GM21515 (cell line): ENCODE results near the gene LTF.
"Not testable (repeated sequence)": the region's sequence is repeated elsewhere in the genome, so short reads cannot be mapped to it uniquely, and the experiment has no call there.

Experiments used
- ATAC-seq: cut with Tn5 transposase; IDR thresholded peaks from one replicate; pipeline ENCODE4 v1.9.1; 2021; ENCODE audit not compliant: unreplicated experiment

The LTF gene

GRCh38 chr3:46398186-46398955 lies 66.3 kb downstream of the LTF start:
- no peak for ATAC-seq

GRCh38 chr3:46397111-46397510 lies 67.6 kb downstream of the LTF start:
- ATAC-seq: no peak

- ATAC-seq: no peak
Measured at GRCh38 chr3:46395766-46396530, 68.8 kb downstream of the LTF start.

GRCh38 chr3:46395210-46395661 lies 69.5 kb downstream of the LTF start:
- ATAC-seq: no peak

- no peak for ATAC-seq
Measured at GRCh38 chr3:46393554-46394434, 70.9 kb downstream of the LTF start.

- ATAC-seq: no peak
Measured at GRCh38 chr3:46393011-46393410, 71.7 kb downstream of the LTF start.

GRCh38 chr3:46391526-46391925 lies 73.2 kb downstream of the LTF start:
- not testable (repeated sequence) for ATAC-seq

- ATAC-seq: no peak
Measured at GRCh38 chr3:46389306-46389705, 75.4 kb downstream of the LTF start.

- ATAC-seq: not testable (repeated sequence)
Measured at GRCh38 chr3:46388847-46389246, 75.9 kb downstream of the LTF start.

- no peak for ATAC-seq
Measured at GRCh38 chr3:46386205-46386604, 78.5 kb downstream of the LTF start.
